B cell (primary cell): Measurements from ENCODE around the gene NSUN2. TPM values are rescaled to one million over a fixed set of nuclear protein-coding genes. Genes with fewer than 3 reads are reported as not detected.

Experiments used
- ATAC-seq: fragments of 200-7000 bp; cut with Tn5 transposase; one replicate; pipeline ENCODE4 v1.10.0; 2021; ENCODE audit warnings: low read depth, mild to moderate bottlenecking, moderate number of reproducible peaks, moderate library complexity
- CTCF ChIA-PET: fragments of 350-600 bp; sonication (Branson Sonifier 250); formaldehyde crosslinking; loops from one replicate; lab custom pipeline; 2021; ENCODE audit warnings: antibody characterized with exemption, inconsistent platforms; lab: Charles Lee
- POLR2A ChIA-PET: fragments of 350-600 bp; sonication (Branson Sonifier 250); formaldehyde crosslinking; loops from one replicate; lab custom pipeline; 2021; ENCODE audit warnings: antibody characterized with exemption; lab: Charles Lee
- DNase-seq: peaks from one replicate; pipeline ENCODE4 v3.0.0; 2013
- H2AFZ ChIP-seq: 2 replicates; pipeline ENCODE4 v1.6.1; 2012; ENCODE audit warnings: mild to moderate bottlenecking, low read depth, low read length; ENCODE audit not compliant: insufficient read depth, poor library complexity, severe bottlenecking
- H3K27ac ChIP-seq, 2 donors: 1 replicate in 1 of 2; 2 replicates in 1 of 2; pipeline ENCODE4 v1.5.1; 2012 to 2013; ENCODE audit warnings: low read length in 2 of 2, mild to moderate bottlenecking in 2 of 2, moderate library complexity in 1 of 2
- H3K27me3 ChIP-seq, 4 experiments: fragments of 200-600 bp in 1 of 4; sonication (generic) in 1 of 4; replicated peaks in 1 of 4; 1 replicate in 2 of 4; 2 replicates in 2 of 4; pipeline versions ENCODE4 v1.6.1 to v1.7.0; 2013 to 2016; ENCODE audit warnings: low read length in 3 of 4, mild to moderate bottlenecking in 2 of 4, mixed read lengths in 1 of 4, moderate library complexity in 1 of 4; ENCODE audit not compliant: insufficient read depth in 4 of 4, control insufficient read depth in 3 of 4; ENCODE audit errors: control extremely low read depth in 1 of 4
- H3K36me3 ChIP-seq, 2 experiments: replicated peaks in 1 of 2; 1 replicate in 1 of 2; 2 replicates in 1 of 2; pipeline versions ENCODE4 v1.6.1 to v1.7.1; 2013; ENCODE audit warnings: low read length in 1 of 2; ENCODE audit not compliant: insufficient read depth in 2 of 2, control insufficient read depth in 1 of 2; ENCODE audit errors: control extremely low read depth in 1 of 2, extremely low read depth in 1 of 2
- H3K4me1 ChIP-seq, 2 donors: fragments of 200-600 bp in 1 of 2; sonication (generic) in 1 of 2; 1 replicate in 1 of 2; 2 replicates in 1 of 2; pipeline versions ENCODE4 v1.5.1 to v1.6.1; 2013 to 2017; ENCODE audit warnings: low read length in 2 of 2; ENCODE audit not compliant: control insufficient read depth in 2 of 2, insufficient read depth in 2 of 2
- H3K4me2 ChIP-seq: replicated peaks from 2 replicates; pipeline ENCODE3; 2012; ENCODE audit warnings: mild to moderate bottlenecking, low read depth, low read length; ENCODE audit not compliant: poor library complexity, severe bottlenecking
- H3K4me3 ChIP-seq, 5 experiments: fragments of 200-600 bp in 1 of 5; sonication (generic) in 1 of 5; 1 replicate in 3 of 5; 2 replicates in 2 of 5; pipeline versions ENCODE4 v1.5.1 to v1.7.0; 2011 to 2016; ENCODE audit warnings: low read length in 4 of 5, mild to moderate bottlenecking in 4 of 5, low read depth in 2 of 5, control low read depth in 1 of 5, moderate library complexity in 1 of 5; ENCODE audit not compliant: insufficient read depth in 1 of 5; ENCODE audit errors: control extremely low read depth in 1 of 5, extremely low read depth in 1 of 5
- H3K79me2 ChIP-seq: fragments of 200-600 bp; sonication (generic); one replicate; pipeline ENCODE4 v1.6.0; 2016; ENCODE audit warnings: low read length; ENCODE audit not compliant: control insufficient read depth, insufficient read depth
- H3K9ac ChIP-seq: fragments of 200-600 bp; sonication (generic); 2 replicates; pipeline ENCODE4 v1.6.1; 2017; ENCODE audit warnings: mild to moderate bottlenecking, low read length, moderate library complexity
- H3K9me3 ChIP-seq, 3 donors: one replicate each; pipeline versions ENCODE4 v1.6.1 to v1.7.1; 2013; ENCODE audit warnings: low read length in 2 of 3; ENCODE audit not compliant: control insufficient read depth in 2 of 3, insufficient read depth in 1 of 3; ENCODE audit errors: control extremely low read depth in 1 of 3
- H4K20me1 ChIP-seq: 2 replicates; pipeline ENCODE4 v1.6.0; 2012; ENCODE audit warnings: mild to moderate bottlenecking, low read length; ENCODE audit not compliant: insufficient read depth, control insufficient read depth, poor library complexity, severe bottlenecking
- H3K27ac Mint-ChIP-seq: one replicate; pipeline ENCODE4 v1.8.0; 2021; ENCODE audit warnings: mixed read lengths
- H3K27me3 Mint-ChIP-seq: one replicate; pipeline ENCODE4 v1.8.0; 2021; ENCODE audit warnings: mixed read lengths
- H3K4me1 Mint-ChIP-seq: one replicate; pipeline ENCODE4 v1.8.0; 2021; ENCODE audit warnings: mixed read lengths
- H3K4me3 Mint-ChIP-seq: one replicate; pipeline ENCODE4 v1.8.0; 2021; ENCODE audit warnings: mixed read lengths
- H3K9me3 Mint-ChIP-seq: one replicate; pipeline ENCODE4 v1.8.0; 2022; ENCODE audit warnings: mixed read lengths; ENCODE audit not compliant: insufficient read depth
- CTCF ChIP-seq: fragments of 200-600 bp; IDR thresholded peaks from one replicate; pipeline ENCODE4 v1.8.0; 2022; ENCODE audit warnings: antibody characterized with exemption, mild to moderate bottlenecking
- EZH2 ChIP-seq: IDR thresholded peaks from 2 replicates; pipeline ENCODE4 v1.6.1; 2012; ENCODE audit warnings: borderline replicate concordance, low read depth, mild to moderate bottlenecking, moderate library complexity, low read length; ENCODE audit not compliant: insufficient read depth, poor library complexity, severe bottlenecking
- WGBS: methylation state at CpG from one replicate; pipeline ENCODE4 v1.1.5; 2013; ENCODE audit warnings: missing lambda C conversion rate; ENCODE audit not compliant: insufficient coverage; 5-methylcytosine and 5-hydroxymethylcytosine counted together
- intact Hi-C: fragments of 100-400 bp; cut with micrococcal nuclease; formaldehyde crosslinking; loops from one replicate; pipeline ENCODE4 v1.10.0; 2022
- polyA plus RNA-seq: library from polyadenylated mRNA; depleted of rRNA; stranded (reverse); fragments of >200 nt; gene quantifications from 2 replicates; pipeline ENCODE4 v1.2.3, GENCODE V29; 2012
- total RNA-seq, 2 donors: library from RNA; stranded (reverse); fragments of 120-200 nt in 1 of 2; gene quantifications; 1 replicate in 1 of 2; 2 replicates in 1 of 2; pipeline versions ENCODE4 v1.2.3 to v1.2.4, GENCODE V29; 2013 to 2022

The NSUN2 gene
- total and polyA plus RNA-seq, 2 donors (not counting 1 experiment from before 2014, with no cell fraction given): 58.8 to 85.0 TPM

- ChIA-PET POLR2A (no interaction called here), CTCF (no interaction called here)
- H2AFZ ChIP-seq: no peak overlapping the region
- no peak for DNase-seq
- H3K27ac Mint-ChIP-seq: no peak overlapping the region
- H3K27ac ChIP-seq: no peak overlapping the region
- no peak overlapping the region for H3K4me3 Mint-ChIP-seq
- no peaks in the 10 kb centered on the region for H4K20me1 ChIP-seq
- H3K9me3 ChIP-seq: peaks cover 0 to 5% (median 0%) of the 10 kb centered on the region in 3 donors
- H3K36me3 ChIP-seq: peaks cover 7 to 56% of the 10 kb centered on the region in 2 experiments
- intact Hi-C loops: no loop called here
- WGBS: no CpG with 5 or more reads among the region's 6 CpGs
- H3K9ac ChIP-seq: no peak overlapping the region
- no peak for TF ChIP-seq EZH2
- no peak for TF ChIP-seq CTCF
- H3K4me1 Mint-ChIP-seq: no peaks in the 10 kb centered on the region
- H3K27me3 Mint-ChIP-seq: no peaks in the 10 kb centered on the region
- no peaks in the 10 kb centered on the region for H3K79me2 ChIP-seq
- H3K27me3 ChIP-seq: no peaks in the 10 kb centered on the region
- ATAC-seq: no peak
- no peak overlapping the region for H3K4me3 ChIP-seq
- H3K4me1 ChIP-seq: no peaks in the 10 kb centered on the region
- no peak overlapping the region for H3K4me2 ChIP-seq
- no peaks in the 10 kb centered on the region for H3K9me3 Mint-ChIP-seq
These were observed 35.3 kb downstream of the NSUN2 start for GRCh38 chr5:6597557-6597956.

GRCh38 chr5:6596388-6596787 lies 36.5 kb downstream of the NSUN2 start:
- no peaks in the 10 kb centered on the region for H3K27me3 ChIP-seq
- H2AFZ ChIP-seq: no peak overlapping the region
- ChIA-PET CTCF (no interaction called here), POLR2A (no interaction called here)
- ATAC-seq (no peak), DNase-seq (no peak)
- intact Hi-C loops: no loop called here
- H3K27ac ChIP-seq: no peak overlapping the region
- H3K4me1 ChIP-seq: no peaks in the 10 kb centered on the region
- peaks cover 0 to 10% (median 0%) of the 10 kb centered on the region in 3 donors for H3K9me3 ChIP-seq
- Mint-ChIP-seq H3K27me3 (no peaks in the 10 kb centered on the region), H3K4me1 (no peaks in the 10 kb centered on the region), H3K27ac (no peak overlapping the region), H3K4me3 (no peak overlapping the region), H3K9me3 (no peaks in the 10 kb centered on the region)
- 98% methylated on average over 4 of the region's 5 CpGs for WGBS
- H3K4me2 ChIP-seq: no peak overlapping the region
- H3K36me3 ChIP-seq: peaks cover 0 to 44% of the 10 kb centered on the region in 2 experiments
- H3K4me3 ChIP-seq: no peak overlapping the region
- H4K20me1 ChIP-seq: no peaks in the 10 kb centered on the region
- H3K9ac ChIP-seq: no peak overlapping the region
- no peaks in the 10 kb centered on the region for H3K79me2 ChIP-seq
- TF ChIP-seq CTCF: no peak
- no peak for TF ChIP-seq EZH2
